ENCODE data around the gene QTRT2.

Gene QTRT2

DNA sequence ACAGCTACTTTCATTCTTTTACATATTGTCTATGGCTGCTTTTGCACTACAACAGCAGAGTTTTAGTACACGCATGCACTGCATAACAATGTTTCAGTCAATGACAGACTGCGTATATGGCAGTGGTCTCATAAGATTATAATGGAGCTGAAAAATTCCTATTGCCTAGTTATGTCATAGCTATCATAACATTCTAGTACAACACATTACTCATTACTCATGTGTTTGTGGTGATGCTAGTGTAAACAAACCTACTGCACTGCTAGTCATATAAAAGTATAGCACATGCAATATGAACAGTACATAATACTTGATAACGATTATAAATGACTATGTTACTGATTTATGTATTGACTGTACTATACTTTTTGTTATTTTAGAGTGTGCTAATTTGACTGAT lies 47.9 kb downstream of the QTRT2 start:
- no peaks in the 10 kb centered on the region for H3K36me3 ChIP-seq (ENCODE audit: control insufficient read depth, low read depth, low read length)
- H3K9me3 ChIP-seq (ENCODE audit: control insufficient read depth, low read depth, low read length): no peaks in the 10 kb centered on the region
- H3K9ac ChIP-seq (ENCODE audit: low read length): no peak overlapping the region
- no peak overlapping the region for H3K4me3 ChIP-seq (ENCODE audit: low read length)
- H3K4me1 ChIP-seq (ENCODE audit: control insufficient read depth, low read depth, low read length): peaks cover 7% of the 10 kb centered on the region
- H3K27ac ChIP-seq (ENCODE audit: low read length): no peak overlapping the region
- no peaks in the 10 kb centered on the region for H3K27me3 ChIP-seq (ENCODE audit: control insufficient read depth, insufficient read depth, low read length)

- peaks cover 21% of the 10 kb centered on the region for H3K4me1 ChIP-seq (ENCODE audit: control insufficient read depth, low read depth, low read length)
- no peak overlapping the region for H3K4me3 ChIP-seq (ENCODE audit: low read length)
- H3K27ac ChIP-seq (ENCODE audit: low read length): no peak overlapping the region
- no peaks in the 10 kb centered on the region for H3K9me3 ChIP-seq (ENCODE audit: control insufficient read depth, low read depth, low read length)
- H3K36me3 ChIP-seq (ENCODE audit: control insufficient read depth, low read depth, low read length): no peaks in the 10 kb centered on the region
- no peak overlapping the region for H3K9ac ChIP-seq (ENCODE audit: low read length)
- H3K27me3 ChIP-seq (ENCODE audit: control insufficient read depth, insufficient read depth, low read length): no peaks in the 10 kb centered on the region
Measured at GRCh38 chr3:114108137-114108536, 51.6 kb downstream of the QTRT2 start.

- Histone ChIP-seq H3K4me1 (ENCODE audit: control insufficient read depth, low read depth, low read length) (peaks cover 21% of the 10 kb centered on the region), H3K9me3 (ENCODE audit: control insufficient read depth, low read depth, low read length) (no peaks in the 10 kb centered on the region), H3K9ac (ENCODE audit: low read length) (no peak overlapping the region), H3K27ac (ENCODE audit: low read length) (no peak overlapping the region), H3K27me3 (ENCODE audit: control insufficient read depth, insufficient read depth, low read length) (no peaks in the 10 kb centered on the region), H3K4me3 (ENCODE audit: low read length) (peak overlapping the region; percentile 6), H3K36me3 (ENCODE audit: control insufficient read depth, low read depth, low read length) (no peaks in the 10 kb centered on the region)
Measured at GRCh38 chr3:114110439-114110838, 53.9 kb downstream of the QTRT2 start.

- Histone ChIP-seq H3K4me1 (ENCODE audit: control insufficient read depth, low read depth, low read length) (peaks cover 21% of the 10 kb centered on the region), H3K27ac (ENCODE audit: low read length) (no peak overlapping the region), H3K4me3 (ENCODE audit: low read length) (no peak overlapping the region), H3K27me3 (ENCODE audit: control insufficient read depth, insufficient read depth, low read length) (no peaks in the 10 kb centered on the region), H3K9ac (ENCODE audit: low read length) (no peak overlapping the region), H3K9me3 (ENCODE audit: control insufficient read depth, low read depth, low read length) (no peaks in the 10 kb centered on the region), H3K36me3 (ENCODE audit: control insufficient read depth, low read depth, low read length) (no peaks in the 10 kb centered on the region)
Measured at GRCh38 chr3:114111060-114111770, 54.7 kb downstream of the QTRT2 start.

GRCh38 chr3:114112696-114113095 lies 56.2 kb downstream of the QTRT2 start:
- Histone ChIP-seq H3K4me3 (ENCODE audit: low read length) (no peak overlapping the region), H3K4me1 (ENCODE audit: control insufficient read depth, low read depth, low read length) (peaks cover 21% of the 10 kb centered on the region), H3K9me3 (ENCODE audit: control insufficient read depth, low read depth, low read length) (no peaks in the 10 kb centered on the region), H3K27me3 (ENCODE audit: control insufficient read depth, insufficient read depth, low read length) (no peaks in the 10 kb centered on the region), H3K9ac (ENCODE audit: low read length) (no peak overlapping the region), H3K36me3 (ENCODE audit: control insufficient read depth, low read depth, low read length) (no peaks in the 10 kb centered on the region), H3K27ac (ENCODE audit: low read length) (no peak overlapping the region)

- H3K9me3 ChIP-seq (ENCODE audit: control insufficient read depth, low read depth, low read length): no peaks in the 10 kb centered on the region
- no peaks in the 10 kb centered on the region for H3K36me3 ChIP-seq (ENCODE audit: control insufficient read depth, low read depth, low read length)
- H3K9ac ChIP-seq (ENCODE audit: low read length): no peak overlapping the region
- no peak overlapping the region for H3K27ac ChIP-seq (ENCODE audit: low read length)
- H3K4me1 ChIP-seq (ENCODE audit: control insufficient read depth, low read depth, low read length): peaks cover 17% of the 10 kb centered on the region
- no peak overlapping the region for H3K4me3 ChIP-seq (ENCODE audit: low read length)
- H3K27me3 ChIP-seq (ENCODE audit: control insufficient read depth, insufficient read depth, low read length): no peaks in the 10 kb centered on the region
Measured at GRCh38 chr3:114114719-114115118, 58.2 kb downstream of the QTRT2 start.

DNA sequence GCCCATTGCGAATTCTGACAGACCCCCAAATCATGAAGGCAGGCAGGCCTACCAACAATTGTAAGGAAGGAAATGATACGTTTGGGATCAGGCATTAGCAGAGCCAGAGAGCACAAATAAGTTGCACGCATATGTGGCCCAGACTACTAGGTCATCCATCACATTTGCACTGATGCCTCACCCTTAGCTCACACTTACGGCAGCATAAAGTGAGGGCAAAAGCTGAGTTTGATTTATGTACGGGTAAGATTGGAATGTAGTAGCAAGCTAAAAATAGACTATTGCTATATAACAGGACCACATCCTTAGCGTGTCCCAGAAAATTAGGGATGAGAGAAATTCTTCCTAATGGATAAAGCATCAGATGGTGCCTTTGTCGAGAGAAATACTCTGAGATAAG lies 58.6 kb downstream of the QTRT2 start:
- H3K9me3 ChIP-seq (ENCODE audit: control insufficient read depth, low read depth, low read length): no peaks in the 10 kb centered on the region
- peaks cover 13% of the 10 kb centered on the region for H3K4me1 ChIP-seq (ENCODE audit: control insufficient read depth, low read depth, low read length)
- H3K4me3 ChIP-seq (ENCODE audit: low read length): no peak overlapping the region
- H3K9ac ChIP-seq (ENCODE audit: low read length): no peak overlapping the region
- no peak overlapping the region for H3K27ac ChIP-seq (ENCODE audit: low read length)
- no peaks in the 10 kb centered on the region for H3K27me3 ChIP-seq (ENCODE audit: control insufficient read depth, insufficient read depth, low read length)
- no peaks in the 10 kb centered on the region for H3K36me3 ChIP-seq (ENCODE audit: control insufficient read depth, low read depth, low read length)

DNA sequence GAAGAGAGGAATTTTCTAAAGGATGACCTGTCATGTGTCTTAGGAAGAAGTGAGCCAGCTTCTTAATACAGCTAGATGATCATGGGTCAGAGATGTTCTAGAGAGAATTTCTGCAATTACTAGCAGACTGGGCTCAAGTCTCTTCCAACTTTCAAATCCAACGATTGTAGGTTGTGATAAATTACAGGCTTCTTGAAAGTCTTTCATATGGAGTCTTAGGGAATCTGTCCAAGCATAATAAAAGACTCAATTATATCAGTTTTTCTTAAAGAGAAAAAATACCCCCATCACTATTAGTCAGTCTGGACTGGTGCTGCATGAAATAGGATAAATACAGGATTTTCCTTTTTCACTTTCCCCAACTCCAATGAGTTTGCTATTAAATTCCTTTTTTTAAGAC lies 63.2 kb downstream of the QTRT2 start:
- Histone ChIP-seq H3K36me3 (ENCODE audit: control insufficient read depth, low read depth, low read length) (no peaks in the 10 kb centered on the region), H3K4me3 (ENCODE audit: low read length) (no peak overlapping the region), H3K9me3 (ENCODE audit: control insufficient read depth, low read depth, low read length) (no peaks in the 10 kb centered on the region), H3K4me1 (ENCODE audit: control insufficient read depth, low read depth, low read length) (peaks cover 10% of the 10 kb centered on the region), H3K27ac (ENCODE audit: low read length) (no peak overlapping the region), H3K27me3 (ENCODE audit: control insufficient read depth, insufficient read depth, low read length) (no peaks in the 10 kb centered on the region), H3K9ac (ENCODE audit: low read length) (no peak overlapping the region)

- Histone ChIP-seq H3K4me1 (ENCODE audit: control insufficient read depth, low read depth, low read length) (peaks cover 10% of the 10 kb centered on the region), H3K9me3 (ENCODE audit: control insufficient read depth, low read depth, low read length) (no peaks in the 10 kb centered on the region), H3K4me3 (ENCODE audit: low read length) (no peak overlapping the region), H3K9ac (ENCODE audit: low read length) (no peak overlapping the region), H3K36me3 (ENCODE audit: control insufficient read depth, low read depth, low read length) (no peaks in the 10 kb centered on the region), H3K27me3 (ENCODE audit: control insufficient read depth, insufficient read depth, low read length) (no peaks in the 10 kb centered on the region), H3K27ac (ENCODE audit: low read length) (no peak overlapping the region)
Measured at GRCh38 chr3:114120211-114120610, 63.7 kb downstream of the QTRT2 start.

DNA sequence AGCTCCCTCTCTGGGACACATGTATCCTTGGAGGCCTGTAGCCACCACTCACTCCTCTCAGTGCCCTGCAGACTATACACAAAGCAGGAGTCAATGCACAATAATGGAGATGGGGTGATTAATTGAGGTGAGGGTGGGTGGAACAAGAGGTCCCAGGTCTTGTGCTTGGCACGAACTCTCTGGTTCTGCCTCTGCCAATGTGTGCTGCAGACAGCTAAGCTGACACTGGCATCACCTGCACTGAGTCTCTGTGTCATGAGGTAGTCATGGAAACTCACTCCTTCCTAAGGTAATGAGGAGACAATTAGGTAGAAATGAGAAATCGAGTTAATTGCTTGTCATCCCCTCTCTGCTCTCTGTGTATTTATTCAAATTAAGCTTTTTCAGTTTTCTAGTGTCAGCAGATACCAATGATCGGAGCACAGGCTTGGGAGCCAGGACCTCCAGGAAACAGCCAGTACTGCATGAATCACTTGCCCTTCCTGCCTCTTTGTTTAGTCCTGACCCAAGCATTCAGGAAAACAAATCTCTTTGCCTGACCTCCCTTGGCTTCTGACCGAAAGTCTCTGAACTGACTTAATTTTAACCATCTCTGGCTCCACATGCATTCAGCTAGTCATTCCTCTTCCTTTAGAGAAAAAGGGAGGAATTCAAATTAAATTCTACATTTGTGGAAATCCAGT lies 65.6 kb downstream of the QTRT2 start:
- H3K27ac ChIP-seq (ENCODE audit: low read length): no peak overlapping the region
- H3K9me3 ChIP-seq (ENCODE audit: control insufficient read depth, low read depth, low read length): no peaks in the 10 kb centered on the region
- no peaks in the 10 kb centered on the region for H3K27me3 ChIP-seq (ENCODE audit: control insufficient read depth, insufficient read depth, low read length)
- no peaks in the 10 kb centered on the region for H3K36me3 ChIP-seq (ENCODE audit: control insufficient read depth, low read depth, low read length)
- no peak overlapping the region for H3K4me3 ChIP-seq (ENCODE audit: low read length)
- no peak overlapping the region for H3K9ac ChIP-seq (ENCODE audit: low read length)
- H3K4me1 ChIP-seq (ENCODE audit: control insufficient read depth, low read depth, low read length): peaks cover 10% of the 10 kb centered on the region

- Histone ChIP-seq H3K27me3 (ENCODE audit: control insufficient read depth, insufficient read depth, low read length) (no peaks in the 10 kb centered on the region), H3K9me3 (ENCODE audit: control insufficient read depth, low read depth, low read length) (no peaks in the 10 kb centered on the region), H3K27ac (ENCODE audit: low read length) (no peak overlapping the region), H3K36me3 (ENCODE audit: control insufficient read depth, low read depth, low read length) (no peaks in the 10 kb centered on the region), H3K4me3 (ENCODE audit: low read length) (no peak overlapping the region), H3K9ac (ENCODE audit: low read length) (no peak overlapping the region), H3K4me1 (ENCODE audit: control insufficient read depth, low read depth, low read length) (peaks cover 10% of the 10 kb centered on the region)
Measured at GRCh38 chr3:114126461-114126860, 69.9 kb downstream of the QTRT2 start.

GRCh38 chr3:114127517-114127916 lies 71.0 kb downstream of the QTRT2 start:
- Histone ChIP-seq H3K9me3 (ENCODE audit: control insufficient read depth, low read depth, low read length) (no peaks in the 10 kb centered on the region), H3K27ac (ENCODE audit: low read length) (no peak overlapping the region), H3K4me3 (ENCODE audit: low read length) (no peak overlapping the region), H3K27me3 (ENCODE audit: control insufficient read depth, insufficient read depth, low read length) (no peaks in the 10 kb centered on the region), H3K4me1 (ENCODE audit: control insufficient read depth, low read depth, low read length) (peaks cover 3% of the 10 kb centered on the region), H3K36me3 (ENCODE audit: control insufficient read depth, low read depth, low read length) (no peaks in the 10 kb centered on the region), H3K9ac (ENCODE audit: low read length) (no peak overlapping the region)

All from iPS-18a (cell line).